ENCODE data around the gene TFB1M.
A peak's percentile ranks its signal among the peaks of the same experiment; 100 is the strongest.

The TFB1M gene

DNA sequence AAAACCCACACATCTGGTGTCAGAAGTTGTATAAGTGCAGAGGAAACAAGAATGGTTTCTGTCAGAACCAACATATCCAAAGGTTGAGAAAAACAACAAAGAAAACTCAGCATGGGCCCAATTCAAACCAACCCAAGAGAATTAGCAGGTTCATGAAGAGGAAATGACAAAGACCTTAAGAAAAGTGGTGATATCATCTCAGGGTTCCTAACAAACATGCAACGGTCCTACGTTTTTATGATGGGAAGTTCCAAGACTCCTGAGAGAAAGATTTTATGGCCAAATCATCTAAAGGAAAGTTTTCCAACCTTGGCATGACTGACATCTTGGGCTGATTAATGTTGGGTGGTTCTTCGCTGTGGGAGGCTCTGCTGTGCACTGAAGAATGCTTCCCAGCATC is 23.0 kb downstream of the TFB1M start:
- Mint-ChIP-seq H3K4me1 (ENCODE audit: low read depth) (no peaks in the 10 kb centered on the region), H3K4me3 (no peak overlapping the region), H3K27ac (no peak overlapping the region), H3K9me3 (no peaks in the 10 kb centered on the region), H3K36me3 (ENCODE audit: low read depth) (peaks cover 68% of the 10 kb centered on the region), H3K27me3 (no peaks in the 10 kb centered on the region)

DNA sequence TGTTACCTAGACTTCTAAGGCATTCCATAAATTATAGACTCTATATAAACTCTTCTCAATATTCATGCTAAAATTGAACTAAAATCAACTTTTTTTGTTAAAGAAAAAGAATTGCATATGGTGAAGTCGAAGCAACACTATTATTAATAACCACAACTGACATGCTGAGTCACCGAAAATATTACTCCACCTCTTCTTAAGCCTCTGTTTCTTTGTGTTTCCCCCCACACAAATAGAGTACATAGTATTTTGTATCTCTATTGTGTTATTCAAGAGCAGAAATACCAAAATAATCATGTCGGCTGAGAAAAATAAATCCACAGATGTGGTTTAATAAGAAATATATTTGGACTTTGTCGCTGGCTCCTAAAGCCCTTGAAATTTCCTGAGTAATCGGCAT is 23.8 kb downstream of the TFB1M start:
- Mint-ChIP-seq H3K4me3 (no peak overlapping the region), H3K36me3 (ENCODE audit: low read depth) (peaks cover 70% of the 10 kb centered on the region), H3K27ac (no peak overlapping the region), H3K27me3 (no peaks in the 10 kb centered on the region), H3K4me1 (ENCODE audit: low read depth) (no peaks in the 10 kb centered on the region), H3K9me3 (no peaks in the 10 kb centered on the region)

DNA sequence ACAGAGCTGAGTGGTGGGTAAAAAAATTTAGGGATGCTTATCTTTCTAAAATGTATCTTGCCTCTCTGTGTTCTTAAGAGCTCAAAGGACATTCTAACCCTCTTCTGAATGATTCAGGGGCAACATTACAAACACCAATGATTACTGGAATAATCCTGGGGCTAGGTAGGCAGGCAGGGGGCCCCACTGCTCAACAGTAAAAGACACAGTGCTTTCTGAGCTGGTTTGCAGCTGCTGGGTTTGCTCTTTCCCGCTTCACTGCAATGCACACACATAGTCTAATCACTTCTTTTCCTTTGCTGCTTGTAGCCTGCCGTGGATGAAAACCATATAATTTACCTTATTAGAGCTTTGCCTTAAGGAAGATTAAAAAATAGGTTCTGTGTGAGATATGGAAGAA is 26.5 kb downstream of the TFB1M start:
- Mint-ChIP-seq H3K4me1 (ENCODE audit: low read depth) (no peaks in the 10 kb centered on the region), H3K36me3 (ENCODE audit: low read depth) (peaks cover 69% of the 10 kb centered on the region), H3K27ac (no peak overlapping the region), H3K9me3 (no peaks in the 10 kb centered on the region), H3K4me3 (no peak overlapping the region), H3K27me3 (no peaks in the 10 kb centered on the region)

DNA sequence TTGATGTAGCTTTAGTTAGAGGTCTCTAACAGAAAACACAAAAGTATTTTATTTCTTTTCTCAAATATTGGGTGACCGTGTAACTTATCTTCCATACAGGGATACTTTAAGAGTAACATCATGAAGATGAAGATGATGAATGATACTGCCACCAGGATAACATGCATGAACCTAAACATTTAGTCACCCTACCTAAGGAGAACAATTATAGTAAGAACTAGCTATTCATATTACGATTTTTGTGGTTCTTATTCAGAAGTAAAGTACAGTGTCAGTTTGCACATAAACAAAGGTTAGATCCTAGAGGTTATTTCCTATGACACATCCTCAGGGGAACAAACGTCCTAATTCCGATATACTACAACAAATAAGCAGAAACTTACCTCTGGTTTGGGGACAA is 29.5 kb downstream of the TFB1M start:
- Mint-ChIP-seq H3K36me3 (ENCODE audit: low read depth) (peaks cover 70% of the 10 kb centered on the region), H3K4me3 (no peak overlapping the region), H3K27ac (no peak overlapping the region), H3K9me3 (no peaks in the 10 kb centered on the region), H3K27me3 (no peaks in the 10 kb centered on the region), H3K4me1 (ENCODE audit: low read depth) (no peaks in the 10 kb centered on the region)

DNA sequence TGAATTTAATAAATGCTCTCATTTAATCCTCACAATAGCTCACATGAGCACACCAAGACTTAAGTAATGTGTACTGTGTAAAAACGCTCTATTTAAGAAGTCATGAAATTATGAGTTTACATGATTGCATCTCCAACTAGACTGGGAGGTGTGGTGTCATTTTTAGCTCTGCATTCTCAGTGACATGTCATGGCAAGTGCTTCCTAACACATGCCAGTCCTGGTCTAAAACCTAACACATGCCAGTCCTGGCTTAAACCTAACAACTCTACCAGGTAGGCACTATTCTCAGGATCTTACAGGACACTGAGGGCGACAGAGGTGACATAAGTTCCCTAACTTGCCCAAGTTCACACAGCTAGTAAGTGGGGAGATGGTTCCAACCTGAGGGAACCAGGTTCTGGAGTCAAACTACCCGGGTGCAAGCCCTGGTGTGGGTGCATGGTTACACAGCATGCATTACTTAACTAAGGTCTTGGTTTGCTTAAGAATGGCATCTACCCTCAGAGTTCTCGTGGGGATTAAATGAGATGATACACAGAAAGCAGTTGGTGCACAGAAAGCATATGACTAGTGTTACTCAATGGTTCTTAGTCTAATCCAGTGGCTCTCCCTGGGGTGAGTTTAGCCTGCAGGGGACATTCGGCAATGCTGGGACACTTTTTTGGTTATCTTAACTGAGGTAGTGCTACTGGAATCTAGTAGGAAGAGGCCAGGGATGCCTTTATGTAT is 35.8 kb downstream of the TFB1M start:
- Mint-ChIP-seq H3K9me3 (no peaks in the 10 kb centered on the region), H3K36me3 (ENCODE audit: low read depth) (peaks cover 65% of the 10 kb centered on the region), H3K27ac (no peak overlapping the region), H3K27me3 (no peaks in the 10 kb centered on the region), H3K4me1 (ENCODE audit: low read depth) (peaks cover 3% of the 10 kb centered on the region), H3K4me3 (no peak overlapping the region)

DNA sequence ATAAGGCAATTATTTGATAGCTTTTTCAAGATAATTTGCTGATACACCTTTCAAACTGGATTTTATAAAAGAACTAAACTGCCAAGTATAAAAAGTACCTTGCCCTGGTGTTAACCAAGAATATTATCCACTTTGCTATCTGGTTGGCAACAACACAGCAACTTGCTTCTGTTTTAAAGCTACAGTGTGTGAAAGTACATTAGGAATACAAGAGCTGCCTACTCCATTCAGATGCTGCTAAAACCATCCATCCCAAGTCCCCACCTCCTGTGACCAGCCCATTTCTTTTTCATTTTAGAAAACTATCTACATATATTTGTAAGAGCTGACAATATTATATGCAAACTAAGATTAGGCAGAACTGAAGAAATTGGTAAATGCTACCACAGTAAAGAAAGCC is 37.6 kb downstream of the TFB1M start:
- Mint-ChIP-seq H3K4me1 (ENCODE audit: low read depth) (peaks cover 5% of the 10 kb centered on the region), H3K36me3 (ENCODE audit: low read depth) (peaks cover 64% of the 10 kb centered on the region)

DNA sequence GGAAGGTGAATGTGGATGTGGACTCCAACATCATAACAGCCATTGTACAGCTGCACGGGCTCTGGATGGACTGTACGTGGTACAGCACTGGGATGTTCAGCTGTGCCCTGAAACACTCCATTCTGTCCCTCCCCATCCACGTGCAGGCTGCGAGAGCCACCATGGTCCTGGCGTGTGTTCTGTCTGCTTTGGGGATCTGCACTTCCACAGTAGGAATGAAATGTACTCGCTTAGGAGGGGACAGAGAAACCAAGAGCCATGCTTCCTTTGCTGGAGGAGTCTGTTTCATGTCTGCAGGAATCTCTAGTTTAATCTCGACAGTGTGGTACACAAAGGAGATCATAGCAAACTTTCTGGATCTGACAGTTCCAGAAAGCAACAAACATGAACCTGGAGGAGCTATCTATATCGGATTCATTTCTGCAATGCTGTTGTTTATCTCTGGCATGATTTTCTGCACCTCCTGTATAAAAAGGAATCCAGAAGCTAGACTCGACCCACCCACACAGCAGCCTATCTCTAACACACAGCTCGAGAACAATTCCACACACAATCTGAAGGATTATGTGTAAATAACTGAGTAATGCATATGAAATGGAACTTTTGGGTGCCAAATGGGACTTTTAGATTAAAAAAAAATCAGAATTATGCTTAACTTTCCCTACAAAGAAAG is 38.3 kb downstream of the TFB1M start:
- peaks cover 5% of the 10 kb centered on the region for H3K4me1 Mint-ChIP-seq (ENCODE audit: low read depth)
- no peak overlapping the region for H3K27ac Mint-ChIP-seq
- no peaks in the 10 kb centered on the region for H3K9me3 Mint-ChIP-seq
- H3K36me3 Mint-ChIP-seq (ENCODE audit: low read depth) = peaks cover 61% of the 10 kb centered on the region
- no peaks in the 10 kb centered on the region for H3K27me3 Mint-ChIP-seq
- no peak overlapping the region for H3K4me3 Mint-ChIP-seq

More for the DNA sequence above, 37.6 kb downstream of the TFB1M start:
- Mint-ChIP-seq H3K4me3 (no peak overlapping the region), H3K27me3 (no peaks in the 10 kb centered on the region), H3K27ac (no peak overlapping the region), H3K9me3 (no peaks in the 10 kb centered on the region)

DNA sequence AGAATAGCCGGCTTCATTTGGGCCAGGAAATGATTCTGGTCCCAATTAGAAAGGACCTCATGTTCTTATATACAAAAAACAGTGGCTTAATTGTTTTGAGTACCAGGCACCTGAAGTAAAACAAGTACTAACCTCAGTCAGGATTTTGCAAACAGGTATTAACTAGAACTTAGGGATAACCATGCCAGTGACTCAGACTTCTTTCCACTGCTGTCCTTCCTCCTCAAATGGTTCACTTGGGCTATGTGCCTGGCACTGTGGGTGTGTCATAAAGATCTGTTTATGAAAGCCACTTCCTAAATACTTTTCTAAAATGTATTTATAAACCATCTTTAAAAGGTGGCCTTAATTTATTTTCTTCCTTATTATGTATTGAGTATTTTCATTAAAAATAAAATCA is 39.8 kb downstream of the TFB1M start:
- peaks cover 5% of the 10 kb centered on the region for H3K4me1 Mint-ChIP-seq (ENCODE audit: low read depth)

DNA sequence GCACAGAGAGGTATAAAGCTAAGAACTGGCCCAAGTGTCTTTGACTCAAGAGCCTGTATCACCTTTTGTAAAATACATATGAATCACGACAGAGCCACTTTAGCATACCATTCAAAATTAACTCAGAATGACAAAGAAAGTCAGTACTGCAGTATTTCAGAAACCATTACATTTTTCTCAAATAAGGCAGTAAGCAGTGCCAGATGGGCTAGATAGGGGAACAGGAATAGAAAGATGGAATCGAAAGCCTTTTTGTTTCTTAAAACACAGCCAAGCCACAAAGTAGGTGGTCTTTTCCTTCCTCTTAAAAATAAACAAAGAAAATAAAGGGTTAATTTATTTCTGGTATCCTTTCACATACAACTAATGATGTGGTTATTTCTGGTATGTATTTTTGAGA is 40.2 kb downstream of the TFB1M start:
- peaks cover 51% of the 10 kb centered on the region for H3K36me3 Mint-ChIP-seq (ENCODE audit: low read depth)
- H3K4me1 Mint-ChIP-seq (ENCODE audit: low read depth) = peaks cover 5% of the 10 kb centered on the region
- H3K27ac Mint-ChIP-seq = no peak overlapping the region
- no peaks in the 10 kb centered on the region for H3K27me3 Mint-ChIP-seq
- H3K9me3 Mint-ChIP-seq = no peaks in the 10 kb centered on the region
- no peak overlapping the region for H3K4me3 Mint-ChIP-seq

More for the DNA sequence above, 39.8 kb downstream of the TFB1M start:
- H3K4me3 Mint-ChIP-seq = no peak overlapping the region
- no peaks in the 10 kb centered on the region for H3K27me3 Mint-ChIP-seq
- no peaks in the 10 kb centered on the region for H3K9me3 Mint-ChIP-seq
- H3K27ac Mint-ChIP-seq = no peak overlapping the region
- H3K36me3 Mint-ChIP-seq (ENCODE audit: low read depth) = peaks cover 55% of the 10 kb centered on the region

DNA sequence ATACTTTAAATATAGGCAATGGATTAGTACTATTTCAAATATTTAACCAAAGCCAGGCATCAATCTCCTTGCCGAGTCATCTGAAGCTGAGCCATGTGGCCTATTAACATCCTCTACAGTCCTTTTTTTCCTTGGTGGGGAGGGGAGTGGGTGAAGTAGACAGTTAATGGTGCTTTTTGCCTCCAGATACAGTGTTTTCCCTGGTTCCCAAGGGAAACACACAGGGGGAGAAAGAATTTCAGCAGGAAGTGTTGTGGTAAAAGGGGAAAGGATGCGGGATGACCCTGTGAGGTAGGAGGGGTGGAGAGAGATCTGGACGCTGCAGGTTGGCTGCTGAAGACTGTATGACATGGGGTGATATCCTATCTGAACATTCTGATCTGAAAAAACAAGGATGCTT is 40.9 kb downstream of the TFB1M start:
- H3K27me3 Mint-ChIP-seq = no peaks in the 10 kb centered on the region
- H3K36me3 Mint-ChIP-seq (ENCODE audit: low read depth) = peaks cover 45% of the 10 kb centered on the region
- no peak overlapping the region for H3K4me3 Mint-ChIP-seq
- H3K9me3 Mint-ChIP-seq = no peaks in the 10 kb centered on the region
- peaks cover 6% of the 10 kb centered on the region for H3K4me1 Mint-ChIP-seq (ENCODE audit: low read depth)
- H3K27ac Mint-ChIP-seq = peak overlapping the region; percentile 21

DNA sequence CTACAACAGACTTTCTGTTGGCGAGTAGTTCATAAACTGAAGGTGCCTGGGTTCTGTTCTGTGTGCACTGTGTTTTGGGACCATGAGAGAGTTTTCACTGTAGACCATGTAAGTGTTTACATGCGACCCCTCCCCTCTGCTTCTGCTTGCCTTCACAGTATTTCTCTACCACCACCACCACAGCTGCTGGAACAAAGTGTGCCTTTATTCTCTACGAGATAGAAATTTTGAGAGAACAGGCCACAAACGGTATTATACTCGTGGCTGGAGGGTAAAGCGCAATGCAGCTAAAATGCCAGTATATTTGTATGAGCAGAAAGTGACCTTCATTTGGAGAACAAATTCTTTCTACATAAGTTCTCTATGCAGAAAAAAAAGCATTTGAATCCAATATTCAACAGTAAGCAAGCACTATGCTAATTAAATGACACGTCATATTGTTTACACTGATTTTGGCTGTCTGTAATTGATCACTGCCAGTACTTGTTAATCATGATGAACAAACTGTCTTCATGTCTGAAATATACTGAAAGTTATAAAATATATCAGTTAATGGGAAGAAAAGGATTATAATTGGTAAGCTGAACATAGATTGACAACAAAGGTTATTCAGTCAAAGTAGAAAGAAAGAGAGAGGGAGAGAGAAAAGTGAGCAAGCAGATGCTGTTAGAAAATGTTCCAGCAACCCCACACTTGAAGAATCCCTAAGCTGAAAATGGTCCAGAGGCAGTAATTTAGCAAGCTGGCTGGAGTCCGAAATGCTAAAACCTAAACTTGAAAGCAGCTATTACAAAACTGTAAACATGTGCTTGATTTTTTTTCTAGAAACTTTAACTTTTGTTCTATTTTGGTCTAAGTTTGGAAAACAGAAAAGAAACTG is 41.7 kb downstream of the TFB1M start:
- Mint-ChIP-seq H3K36me3 (ENCODE audit: low read depth) (peaks cover 47% of the 10 kb centered on the region), H3K27ac (no peak overlapping the region), H3K9me3 (no peaks in the 10 kb centered on the region), H3K4me1 (ENCODE audit: low read depth) (peaks cover 12% of the 10 kb centered on the region), H3K4me3 (no peak overlapping the region), H3K27me3 (no peaks in the 10 kb centered on the region)

DNA sequence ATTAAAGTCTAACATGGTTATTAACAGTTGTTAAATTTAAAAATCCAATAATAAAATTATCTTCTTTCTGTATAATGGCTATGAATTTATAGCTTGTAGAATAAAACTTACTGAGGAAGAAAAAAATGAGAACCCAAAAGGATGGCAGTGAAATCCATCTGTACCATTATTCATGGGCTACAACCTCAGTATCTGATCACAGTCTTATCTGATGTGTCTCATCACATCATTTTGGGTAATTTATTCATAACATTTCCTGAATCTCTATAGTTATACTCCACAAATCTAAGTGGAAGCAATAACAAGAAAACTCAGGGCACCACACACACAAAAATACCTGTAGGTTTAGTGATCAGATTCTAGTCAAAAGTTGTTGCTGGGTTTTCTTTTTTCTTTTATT is 43.1 kb downstream of the TFB1M start:
- Mint-ChIP-seq H3K27me3 (no peaks in the 10 kb centered on the region), H3K27ac (no peak overlapping the region), H3K9me3 (no peaks in the 10 kb centered on the region), H3K4me3 (no peak overlapping the region), H3K4me1 (ENCODE audit: low read depth) (peaks cover 12% of the 10 kb centered on the region), H3K36me3 (ENCODE audit: low read depth) (peaks cover 44% of the 10 kb centered on the region)

DNA sequence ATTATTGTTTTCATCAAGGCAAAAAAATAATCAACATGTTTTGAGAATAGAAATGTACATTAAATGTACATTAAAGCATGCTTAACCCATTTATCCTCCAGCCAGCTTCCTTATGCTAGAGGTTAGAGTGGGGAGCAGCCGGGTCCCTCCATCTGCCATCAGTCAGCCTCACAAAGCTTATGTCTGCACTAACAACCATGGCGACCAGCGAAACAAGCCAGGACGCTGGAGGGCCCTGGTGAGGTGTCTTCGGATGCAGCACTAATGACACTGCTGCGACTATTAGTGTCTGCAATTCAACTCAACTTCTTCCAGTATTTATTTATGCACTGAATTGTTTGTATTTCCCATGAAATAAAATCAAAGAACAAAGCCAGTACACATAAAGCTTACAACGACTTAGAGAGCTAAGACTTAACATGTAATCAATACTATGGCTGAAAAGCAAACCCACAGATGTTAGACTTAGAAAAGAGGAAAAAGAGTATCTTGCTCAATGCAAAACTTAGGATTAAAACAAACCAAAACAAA is 43.7 kb downstream of the TFB1M start:
- Mint-ChIP-seq H3K27ac (no peak overlapping the region), H3K4me1 (ENCODE audit: low read depth) (peaks cover 12% of the 10 kb centered on the region), H3K27me3 (no peaks in the 10 kb centered on the region), H3K4me3 (no peak overlapping the region), H3K36me3 (ENCODE audit: low read depth) (peaks cover 49% of the 10 kb centered on the region), H3K9me3 (no peaks in the 10 kb centered on the region)

DNA sequence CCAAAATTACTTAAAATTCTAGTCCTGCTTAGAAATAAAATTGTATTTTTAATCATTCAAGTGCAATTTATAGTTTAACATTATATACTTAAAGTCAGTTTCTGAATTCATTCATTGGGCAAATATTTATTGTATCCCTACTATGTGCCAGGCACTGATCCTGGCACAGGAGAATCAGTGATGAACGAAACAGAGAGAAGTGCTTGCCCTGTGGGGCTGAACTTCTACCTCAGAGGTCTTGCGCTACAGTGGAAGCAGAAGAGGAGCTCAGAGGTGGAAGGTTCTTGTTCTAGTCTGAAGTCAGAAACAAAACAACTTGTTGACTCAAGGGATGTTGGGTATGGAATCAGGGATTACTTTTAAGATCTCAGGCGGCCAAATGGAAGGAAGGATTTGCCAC is 44.5 kb downstream of the TFB1M start:
- no peaks in the 10 kb centered on the region for H3K9me3 Mint-ChIP-seq
- H3K27ac Mint-ChIP-seq = no peak overlapping the region
- H3K36me3 Mint-ChIP-seq (ENCODE audit: low read depth) = peaks cover 50% of the 10 kb centered on the region
- no peaks in the 10 kb centered on the region for H3K27me3 Mint-ChIP-seq
- H3K4me3 Mint-ChIP-seq = no peak overlapping the region
- peaks cover 12% of the 10 kb centered on the region for H3K4me1 Mint-ChIP-seq (ENCODE audit: low read depth)
